ENCODE results near the gene MRGPRG.
"Not testable (repeated sequence)": the region's sequence is repeated elsewhere in the genome, so short reads cannot be mapped to it uniquely, and the experiment has no call there.

DNA sequence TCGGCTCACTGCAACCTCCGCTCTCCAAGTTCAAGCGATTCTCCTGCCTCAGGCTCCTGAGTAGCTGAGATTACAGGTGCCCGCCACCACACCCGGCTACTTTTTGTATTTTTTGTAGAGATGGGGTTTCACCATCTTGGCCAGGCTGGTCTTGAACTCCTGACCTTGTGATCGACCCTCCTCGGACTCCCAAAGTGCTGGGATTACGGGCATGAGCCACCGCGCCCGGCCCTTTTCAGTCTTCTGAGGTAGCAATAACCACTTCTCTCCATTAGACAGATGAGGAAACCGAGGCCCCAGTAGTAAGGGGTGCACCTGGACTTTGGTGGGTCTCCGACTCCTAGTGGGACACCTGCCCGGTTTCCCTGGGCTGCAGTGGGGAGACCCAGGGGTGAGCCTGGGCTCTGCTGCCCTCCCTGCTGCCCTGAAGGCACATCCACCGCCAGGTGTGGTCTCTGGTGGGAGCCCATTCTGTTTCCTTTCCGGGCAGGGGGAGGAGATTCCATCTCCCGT is 49.8 kb downstream of the MRGPRG start:
- TF ChIP-seq, protein P1, sequence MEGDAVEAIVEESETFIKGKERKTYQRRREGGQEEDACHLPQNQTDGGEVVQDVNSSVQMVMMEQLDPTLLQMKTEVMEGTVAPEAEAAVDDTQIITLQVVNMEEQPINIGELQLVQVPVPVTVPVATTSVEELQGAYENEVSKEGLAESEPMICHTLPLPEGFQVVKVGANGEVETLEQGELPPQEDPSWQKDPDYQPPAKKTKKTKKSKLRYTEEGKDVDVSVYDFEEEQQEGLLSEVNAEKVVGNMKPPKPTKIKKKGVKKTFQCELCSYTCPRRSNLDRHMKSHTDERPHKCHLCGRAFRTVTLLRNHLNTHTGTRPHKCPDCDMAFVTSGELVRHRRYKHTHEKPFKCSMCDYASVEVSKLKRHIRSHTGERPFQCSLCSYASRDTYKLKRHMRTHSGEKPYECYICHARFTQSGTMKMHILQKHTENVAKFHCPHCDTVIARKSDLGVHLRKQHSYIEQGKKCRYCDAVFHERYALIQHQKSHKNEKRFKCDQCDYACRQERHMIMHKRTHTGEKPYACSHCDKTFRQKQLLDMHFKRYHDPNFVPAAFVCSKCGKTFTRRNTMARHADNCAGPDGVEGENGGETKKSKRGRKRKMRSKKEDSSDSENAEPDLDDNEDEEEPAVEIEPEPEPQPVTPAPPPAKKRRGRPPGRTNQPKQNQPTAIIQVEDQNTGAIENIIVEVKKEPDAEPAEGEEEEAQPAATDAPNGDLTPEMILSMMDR (conservative IDR thresholded peaks at IDR 0.05), result not testable (repeated sequence)
- TF ChIP-seq ZFX (IDR thresholded peaks at IDR 0.05), result not testable (repeated sequence)

All from C4-2B (cell line).